GM10248 (cell line): ENCODE measurements around the gene HLF.

Experiments
- CTCF ChIA-PET: fragments of 300-600 bp; sonication (Branson Sonifier 250); formaldehyde crosslinking; extraction: SDS; loops from one replicate; lab custom pipeline; 2021; ENCODE audit warnings: antibody characterized with exemption; lab: Yijun Ruan, JAX
- POLR2A ChIA-PET: fragments of 350-650 bp; sonication (Branson Sonifier 250); formaldehyde crosslinking; extraction: SDS; loops from one replicate; lab custom pipeline; 2020; ENCODE audit warnings: antibody characterized with exemption; lab: Yijun Ruan, JAX
- DNase-seq: peaks from one replicate; pipeline ENCODE4 v3.0.0; 2012; ENCODE audit errors: extremely low spot score
- TF ChIP-seq, protein P1 (sequence below): IDR thresholded peaks from 2 replicates; pipeline ENCODE4 v1.5.1; 2012; ENCODE audit warnings: mild to moderate bottlenecking, low read depth; ENCODE audit errors: extremely low read depth, missing control alignments, control extremely low read depth

The HLF gene

DNA sequence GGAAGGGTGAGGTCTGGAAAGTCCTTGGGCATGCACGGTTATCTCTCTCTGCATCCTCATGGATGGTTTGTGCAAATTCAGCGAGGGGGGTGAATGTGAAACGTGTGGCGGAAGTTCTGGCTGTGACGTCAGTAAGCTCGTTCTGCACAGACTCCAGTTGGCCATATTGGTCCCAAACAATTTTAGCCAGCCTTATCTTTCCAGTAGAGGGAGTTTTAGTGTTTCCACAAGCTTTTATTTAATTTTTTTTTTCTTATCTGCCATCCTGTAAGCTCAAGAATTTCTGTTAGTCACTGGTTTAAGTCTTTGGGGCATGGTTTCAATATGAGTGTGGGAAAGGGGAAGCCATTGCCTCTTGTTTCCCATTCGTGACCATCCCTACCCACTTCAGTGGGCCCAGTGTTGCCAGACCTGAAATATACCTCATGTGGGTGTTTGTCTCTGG, 39.0 kb downstream of the HLF start:
- TF ChIP-seq, protein P1, sequence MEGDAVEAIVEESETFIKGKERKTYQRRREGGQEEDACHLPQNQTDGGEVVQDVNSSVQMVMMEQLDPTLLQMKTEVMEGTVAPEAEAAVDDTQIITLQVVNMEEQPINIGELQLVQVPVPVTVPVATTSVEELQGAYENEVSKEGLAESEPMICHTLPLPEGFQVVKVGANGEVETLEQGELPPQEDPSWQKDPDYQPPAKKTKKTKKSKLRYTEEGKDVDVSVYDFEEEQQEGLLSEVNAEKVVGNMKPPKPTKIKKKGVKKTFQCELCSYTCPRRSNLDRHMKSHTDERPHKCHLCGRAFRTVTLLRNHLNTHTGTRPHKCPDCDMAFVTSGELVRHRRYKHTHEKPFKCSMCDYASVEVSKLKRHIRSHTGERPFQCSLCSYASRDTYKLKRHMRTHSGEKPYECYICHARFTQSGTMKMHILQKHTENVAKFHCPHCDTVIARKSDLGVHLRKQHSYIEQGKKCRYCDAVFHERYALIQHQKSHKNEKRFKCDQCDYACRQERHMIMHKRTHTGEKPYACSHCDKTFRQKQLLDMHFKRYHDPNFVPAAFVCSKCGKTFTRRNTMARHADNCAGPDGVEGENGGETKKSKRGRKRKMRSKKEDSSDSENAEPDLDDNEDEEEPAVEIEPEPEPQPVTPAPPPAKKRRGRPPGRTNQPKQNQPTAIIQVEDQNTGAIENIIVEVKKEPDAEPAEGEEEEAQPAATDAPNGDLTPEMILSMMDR, result no peak
- DNase-seq, result no peak
- POLR2A ChIA-PET, result no interaction called here
- CTCF ChIA-PET, result interaction anchor here (0.9 to 1.2 kb wide), 4 partner anchors 10 to 310 kb away, joined by 4 to 6 read pairs (median 4); no protein-coding TSS in a partner anchor

DNA sequence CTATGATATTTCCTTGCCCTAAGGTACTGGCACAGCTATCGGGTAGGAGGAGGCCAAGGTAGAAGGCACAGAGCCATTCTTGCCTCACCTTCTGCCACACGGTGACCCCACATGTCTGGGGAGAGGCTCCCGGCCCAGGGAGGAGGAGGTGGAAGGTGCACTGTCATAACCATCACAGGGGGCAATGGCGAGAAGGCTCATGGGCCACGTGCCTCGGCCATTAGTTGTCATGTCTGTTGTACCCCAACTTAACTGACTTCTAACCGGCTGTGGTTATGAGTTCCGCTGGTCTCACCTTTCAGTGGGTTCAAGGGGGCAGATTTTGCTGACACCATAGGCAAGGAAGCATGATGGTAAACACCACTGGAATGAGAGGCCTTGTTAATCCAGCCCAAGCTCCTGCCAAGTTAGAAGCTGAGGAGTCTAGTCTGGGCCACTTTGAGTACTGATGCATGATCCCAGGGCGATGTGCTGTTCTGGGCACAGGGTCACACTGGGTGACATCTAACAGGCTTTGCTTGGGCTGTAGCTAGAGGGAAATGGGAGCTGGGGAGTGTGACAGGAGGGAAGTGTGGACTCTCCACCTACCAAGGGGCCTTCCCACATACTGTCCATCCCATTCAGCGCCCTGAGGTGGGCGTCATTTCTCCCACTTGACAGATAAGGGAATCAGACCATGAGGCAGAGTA, 39.6 kb downstream of the HLF start:
- TF ChIP-seq, protein P1, result no peak
- DNase-seq, result no peak
- ChIA-PET POLR2A (no interaction called here), CTCF (interaction anchor here (1.0 to 1.7 kb wide), 3 partner anchors 10 to 44 kb away, joined by 3 to 6 read pairs (median 6); no protein-coding TSS in a partner anchor)

DNA sequence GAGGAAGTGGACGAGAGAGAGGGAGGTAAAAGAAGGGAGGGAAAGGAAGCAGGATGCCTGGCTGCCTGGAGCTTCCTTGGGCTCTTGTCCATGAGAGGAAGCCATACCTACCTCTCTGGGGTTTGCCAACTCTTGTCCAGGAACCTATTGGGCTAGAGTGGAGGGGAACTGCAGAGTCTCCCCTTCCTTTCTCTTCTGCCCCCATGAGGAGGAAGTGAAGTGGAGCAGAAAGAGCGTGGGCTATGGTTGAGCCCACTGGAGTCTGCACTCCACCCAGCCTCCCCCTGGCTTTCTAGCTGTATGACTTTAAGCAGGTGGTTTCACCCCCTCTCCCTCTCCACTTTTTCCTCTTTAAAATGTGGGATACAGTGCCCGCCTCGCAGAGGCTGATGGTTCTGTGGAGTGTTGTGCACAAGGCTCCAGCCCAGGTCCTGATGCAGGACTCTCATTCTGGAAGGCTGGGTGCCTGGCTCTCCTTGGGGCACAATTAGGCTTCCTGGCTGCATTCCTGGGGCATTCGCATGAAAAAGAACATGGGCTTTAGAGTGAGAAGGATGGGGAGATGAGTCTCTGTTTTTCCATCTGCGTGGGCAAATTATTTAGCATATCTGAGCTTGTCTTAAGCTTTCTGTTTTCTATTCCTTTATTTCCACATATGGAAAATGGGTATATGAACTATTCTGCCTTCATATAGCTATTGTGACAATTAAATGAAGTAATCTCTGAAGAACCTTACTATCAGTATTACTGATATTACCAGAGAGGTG, 40.7 kb downstream of the HLF start:
- TF ChIP-seq, protein P1, result no peak
- DNase-seq, result no peak
- POLR2A ChIA-PET, result no interaction called here
- CTCF ChIA-PET, result interaction anchor here (0.8 to 1.7 kb wide), 4 partner anchors 11 to 312 kb away, joined by 3 to 6 read pairs (median 4); no protein-coding TSS in a partner anchor

DNA sequence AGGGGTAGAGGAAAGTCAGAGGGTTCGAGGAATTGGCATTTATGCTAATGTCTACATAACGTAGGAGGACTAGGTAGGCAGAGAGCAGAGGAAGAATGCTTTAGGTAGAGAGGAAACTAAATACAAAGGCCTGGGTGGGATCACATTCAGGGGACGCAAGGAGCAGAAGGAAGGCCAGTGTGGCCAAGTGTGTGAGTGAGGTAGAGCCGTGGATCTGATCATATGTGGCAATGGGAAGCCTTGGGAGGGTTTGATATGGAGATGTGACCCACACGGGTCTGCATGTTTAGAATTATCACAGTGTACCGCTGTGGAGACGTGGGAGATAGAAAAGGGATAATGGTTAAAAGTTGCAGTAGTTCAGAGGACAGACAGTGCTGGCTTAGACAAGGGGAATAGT, 43.1 kb downstream of the HLF start:
- POLR2A ChIA-PET, result no interaction called here
- CTCF ChIA-PET, result interaction anchor here (1.1 kb wide), 1 partner anchor 11 kb away, joined by 3 read pairs; no protein-coding TSS in a partner anchor
- DNase-seq, result no peak
- TF ChIP-seq, protein P1, result no peak

DNA sequence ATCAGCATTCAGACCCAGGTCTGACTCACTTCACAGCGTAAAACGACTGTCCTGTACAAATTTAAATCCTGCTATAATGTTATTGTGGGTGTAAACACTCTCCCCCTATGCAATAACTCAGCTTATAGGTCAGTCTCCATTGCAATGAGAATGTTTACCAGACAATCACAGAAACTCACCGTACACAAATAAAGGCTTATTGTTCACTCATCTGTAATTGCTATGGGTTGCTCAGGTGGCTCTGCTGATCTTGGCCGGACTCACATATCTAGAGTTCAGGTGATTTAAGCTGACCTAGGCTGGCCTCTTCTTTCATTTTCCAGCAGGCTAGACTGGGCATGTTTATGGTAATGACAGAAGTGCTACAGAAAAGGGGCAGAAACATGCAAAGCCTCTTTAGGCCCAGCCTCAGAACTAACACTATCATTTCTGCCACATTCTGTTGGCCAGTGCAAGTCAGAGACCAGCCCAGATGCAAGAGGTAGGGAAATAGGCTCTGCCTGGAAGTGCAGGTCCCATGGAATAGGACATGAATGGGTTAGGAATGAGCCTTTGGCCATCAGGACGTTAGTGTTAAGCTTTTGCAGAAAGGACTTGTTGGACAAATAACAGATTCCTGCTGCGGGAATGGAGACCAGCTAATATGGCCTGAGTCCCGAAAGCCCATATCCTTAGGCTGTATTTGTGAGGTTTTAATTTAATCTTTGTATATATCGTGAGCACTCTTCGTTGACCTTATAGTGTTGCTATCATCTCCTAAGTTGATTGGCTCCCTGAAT, 44.0 kb downstream of the HLF start:
- TF ChIP-seq, protein P1, result no peak
- DNase-seq, result no peak
- CTCF ChIA-PET, result interaction anchor here (0.8 to 1.4 kb wide), 3 partner anchors 9 to 315 kb away, joined by 3 to 4 read pairs (median 3); no protein-coding TSS in a partner anchor
- POLR2A ChIA-PET, result no interaction called here
